Stimulated activated CD8-positive, alpha-beta memory T cell treated with anti-CD3 and anti-CD28 coated beads, Interleukin-7, amount 100 ng/mL, for 48 hours (primary cell): ENCODE data around the gene STARD13.
"Not testable (repeated sequence)": the region's sequence is repeated elsewhere in the genome, so short reads cannot be mapped to it uniquely, and the experiment has no call there.

Experiments
- DNase-seq, 2 donors: peaks; one replicate each; pipeline ENCODE4 v3.0.0-alpha.2; 2020; ENCODE audit warnings: low read depth in 1 of 2; ENCODE audit errors: extremely low read depth in 1 of 2

STARD13 gene

GRCh38 chr13:33181264-33181663 is 104.3 kb downstream of the STARD13 start:
- DNase-seq: no peak

- no peak for DNase-seq
These were observed 105.3 kb downstream of the STARD13 start for GRCh38 chr13:33180122-33180804.

GRCh38 chr13:33179463-33179862 is 106.1 kb downstream of the STARD13 start:
- DNase-seq: no peak

GRCh38 chr13:33178209-33178840 is 107.2 kb downstream of the STARD13 start:
- DNase-seq: no peak

- DNase-seq: not testable (repeated sequence)
These were observed 108.0 kb downstream of the STARD13 start for GRCh38 chr13:33177340-33178208.

GRCh38 chr13:33176526-33176925 is 109.0 kb downstream of the STARD13 start:
- DNase-seq: no peak

- DNase-seq: no peak
These were observed 109.6 kb downstream of the STARD13 start for GRCh38 chr13:33175991-33176390.

GRCh38 chr13:33174931-33175330 is 110.6 kb downstream of the STARD13 start:
- no peak for DNase-seq

GRCh38 chr13:33174491-33174890 is 111.1 kb downstream of the STARD13 start:
- DNase-seq: no peak

- DNase-seq: no peak
These were observed 112.6 kb downstream of the STARD13 start for GRCh38 chr13:33172911-33173310.

GRCh38 chr13:33172400-33172799 is 113.2 kb downstream of the STARD13 start:
- no peak for DNase-seq

- DNase-seq: no peak
These were observed 116.1 kb downstream of the STARD13 start for GRCh38 chr13:33169273-33169980.

- DNase-seq: no peak
These were observed 117.1 kb downstream of the STARD13 start for GRCh38 chr13:33168321-33168960.

GRCh38 chr13:33167491-33167890 is 118.1 kb downstream of the STARD13 start:
- no peak for DNase-seq

GRCh38 chr13:33165787-33166186 is 119.8 kb downstream of the STARD13 start:
- no peak for DNase-seq

GRCh38 chr13:33164331-33164730 is 121.2 kb downstream of the STARD13 start:
- no peak for DNase-seq

- DNase-seq: not testable (repeated sequence)
These were observed 122.8 kb downstream of the STARD13 start for GRCh38 chr13:33162725-33163124.

- DNase-seq: no peak
These were observed 126.7 kb downstream of the STARD13 start for GRCh38 chr13:33158816-33159215.

- no peak for DNase-seq
These were observed 127.3 kb downstream of the STARD13 start for GRCh38 chr13:33158271-33158670.

GRCh38 chr13:33154911-33155310 is 130.6 kb downstream of the STARD13 start:
- DNase-seq: no peak
